Measurements from ENCODE around the gene SELL.
A peak's percentile ranks its signal among the peaks of the same experiment; 100 is the strongest.
"Not testable (repeated sequence)": the region's sequence is repeated elsewhere in the genome, so short reads cannot be mapped to it uniquely, and the experiment has no call there.

The SELL gene

GRCh38 chr1:169676001-169676400 lies 35.4 kb downstream of the SELL start:
- peak; percentile 41 for FAIRE-seq

GRCh38 chr1:169670836-169671235 lies 40.6 kb downstream of the SELL start:
- no peak for DNase-seq (ENCODE audit: extremely low spot score, insufficient read length, low read depth)
- peak; percentile 45 for FAIRE-seq

More at GRCh38 chr1:169676001-169676400, 35.4 kb downstream of the SELL start:
- no peak for DNase-seq (ENCODE audit: extremely low spot score, insufficient read length, low read depth)

GRCh38 chr1:169670244-169670643 lies 41.2 kb downstream of the SELL start:
- not testable (repeated sequence) for DNase-seq (ENCODE audit: extremely low spot score, insufficient read length, low read depth); FAIRE-seq

GRCh38 chr1:169667699-169668596 lies 43.5 kb downstream of the SELL start:
- DNase-seq (ENCODE audit: extremely low spot score, insufficient read length, low read depth); FAIRE-seq: not testable (repeated sequence)

GRCh38 chr1:169667227-169667639 lies 44.2 kb downstream of the SELL start:
- DNase-seq (ENCODE audit: extremely low spot score, insufficient read length, low read depth): not testable (repeated sequence)
- peak; percentile 44 for FAIRE-seq

GRCh38 chr1:169662680-169663079 lies 48.7 kb downstream of the SELL start:
- not testable (repeated sequence) for DNase-seq (ENCODE audit: extremely low spot score, insufficient read length, low read depth); FAIRE-seq

- FAIRE-seq; DNase-seq (ENCODE audit: extremely low spot score, insufficient read length, low read depth): not testable (repeated sequence)
Observed at GRCh38 chr1:169661066-169661465, 50.4 kb downstream of the SELL start.

GRCh38 chr1:169658777-169659176 lies 52.6 kb downstream of the SELL start:
- not testable (repeated sequence) for DNase-seq (ENCODE audit: extremely low spot score, insufficient read length, low read depth); FAIRE-seq

- DNase-seq (ENCODE audit: extremely low spot score, insufficient read length, low read depth) (no peak), FAIRE-seq (no peak)
Observed at GRCh38 chr1:169653873-169654272, 57.5 kb downstream of the SELL start.

GRCh38 chr1:169651035-169651434 lies 60.4 kb downstream of the SELL start:
- FAIRE-seq: no peak

GRCh38 chr1:169650551-169650950 lies 60.9 kb downstream of the SELL start:
- no peak for DNase-seq (ENCODE audit: extremely low spot score, insufficient read length, low read depth)
- no peak for FAIRE-seq

More at GRCh38 chr1:169651035-169651434, 60.4 kb downstream of the SELL start:
- no peak for DNase-seq (ENCODE audit: extremely low spot score, insufficient read length, low read depth)

- DNase-seq (ENCODE audit: extremely low spot score, insufficient read length, low read depth) (no peak), FAIRE-seq (no peak)
Observed at GRCh38 chr1:169648709-169649108, 62.7 kb downstream of the SELL start.

- FAIRE-seq: no peak
Observed at GRCh38 chr1:169648187-169648586, 63.2 kb downstream of the SELL start.

GRCh38 chr1:169647512-169647911 lies 63.9 kb downstream of the SELL start:
- DNase-seq (ENCODE audit: extremely low spot score, insufficient read length, low read depth) (no peak), FAIRE-seq (no peak)

More at GRCh38 chr1:169648187-169648586, 63.2 kb downstream of the SELL start:
- no peak for DNase-seq (ENCODE audit: extremely low spot score, insufficient read length, low read depth)

GRCh38 chr1:169644297-169644696 lies 67.1 kb downstream of the SELL start:
- no peak for DNase-seq (ENCODE audit: extremely low spot score, insufficient read length, low read depth)
- no peak for FAIRE-seq
